ENCODE measurements around the gene CYP4F11.
"Not testable (repeated sequence)": the region's sequence is repeated elsewhere in the genome, so short reads cannot be mapped to it uniquely, and the experiment has no call there.

CYP4F11 gene

DNA sequence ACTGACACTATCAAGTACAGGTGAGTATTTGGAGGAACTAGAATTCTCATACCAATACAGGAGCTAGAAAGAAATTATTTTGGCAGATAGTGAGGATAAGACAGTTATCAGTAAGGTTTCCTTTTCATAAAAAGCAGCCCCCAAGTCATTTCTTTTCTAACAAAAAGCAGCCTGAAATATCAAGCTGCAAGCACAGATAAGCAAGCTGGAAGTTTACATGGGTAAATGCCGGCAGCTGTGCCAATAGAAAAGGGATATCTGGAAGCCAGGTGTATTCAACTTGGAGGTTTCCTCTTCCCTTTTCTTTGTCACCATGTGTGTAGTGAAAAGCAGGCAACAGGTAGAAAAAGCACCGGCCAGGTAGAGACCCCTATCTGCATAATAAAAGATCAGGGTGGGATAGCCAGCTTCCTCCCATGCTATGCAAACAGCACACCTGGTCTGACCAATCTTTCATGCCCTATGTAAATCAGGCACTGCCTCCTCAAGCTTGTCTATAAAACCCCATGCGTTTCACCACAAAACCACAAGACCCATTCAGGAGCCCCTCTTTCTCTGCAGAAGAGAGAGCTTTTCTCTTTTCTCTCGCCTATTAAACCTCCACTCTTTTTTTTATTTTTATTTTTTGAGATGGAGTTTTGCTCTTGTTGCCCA is 59.4 kb downstream of the CYP4F11 start:
- DNase-seq (ENCODE audit: low read depth in 2 of 2), result no peak

DNA sequence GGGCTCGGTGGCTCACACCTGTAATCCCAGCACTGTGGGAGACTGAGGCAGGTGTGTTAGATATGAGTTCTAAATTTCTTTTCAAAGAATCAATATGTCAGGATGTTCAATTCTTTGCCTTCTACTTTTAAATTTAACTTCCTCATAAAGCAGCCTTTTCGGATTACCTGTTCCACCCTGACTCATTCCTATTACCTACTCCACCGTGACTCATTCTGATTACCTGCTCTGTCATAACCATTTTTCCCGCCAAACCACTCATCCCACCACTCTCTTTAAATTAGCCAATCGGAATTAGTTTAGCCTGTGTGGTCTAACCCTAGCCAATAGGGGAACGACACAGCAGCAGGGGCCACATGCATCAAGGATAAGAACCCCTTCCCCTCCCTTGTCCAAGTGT is 60.6 kb downstream of the CYP4F11 start:
- DNase-seq (ENCODE audit: low read depth in 2 of 2), result not testable (repeated sequence)

DNA sequence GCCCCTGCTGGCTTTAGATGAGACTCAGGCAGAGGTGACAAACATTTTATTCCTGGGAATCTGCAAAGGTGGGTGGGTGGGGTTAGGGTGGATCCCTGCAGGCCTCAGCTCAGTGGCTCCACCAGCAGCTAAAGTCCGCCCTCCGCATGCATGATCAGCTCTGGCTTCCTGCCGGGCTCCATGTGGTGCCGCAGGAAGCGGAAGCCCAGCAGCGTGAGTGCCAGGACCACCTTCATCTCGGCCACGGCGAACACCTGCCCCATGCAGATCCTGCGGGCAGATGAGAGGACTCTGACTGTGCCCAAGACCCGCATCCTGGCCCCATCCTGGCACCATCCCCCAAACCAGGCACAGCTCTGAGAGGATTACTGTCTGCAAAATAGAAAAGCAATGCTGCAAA is 62.8 kb downstream of the CYP4F11 start:
- DNase-seq (ENCODE audit: low read depth in 2 of 2), result peak in 1 of 2 donors; percentile 8

DNA sequence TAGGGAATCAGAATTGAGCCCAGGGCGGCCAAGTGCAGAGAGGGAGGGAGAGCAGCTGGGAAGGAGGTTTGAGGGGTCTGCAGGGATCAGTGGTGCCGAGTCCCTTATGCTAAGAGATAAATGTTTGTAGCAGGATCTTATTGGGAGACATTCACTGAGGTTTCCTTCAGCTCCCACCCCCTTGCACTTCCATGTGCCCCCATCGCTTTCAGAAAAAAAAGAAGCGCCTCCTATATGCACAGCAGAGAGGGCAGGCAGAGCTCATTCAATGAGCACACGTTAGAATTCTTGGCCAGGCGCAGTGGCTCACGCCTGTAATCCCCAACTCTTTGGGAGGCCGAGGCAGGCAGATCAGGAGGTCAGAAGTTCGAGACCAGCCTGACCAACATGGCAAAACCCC is 64.5 kb downstream of the CYP4F11 start:
- no peak for DNase-seq (ENCODE audit: low read depth in 2 of 2)

DNA sequence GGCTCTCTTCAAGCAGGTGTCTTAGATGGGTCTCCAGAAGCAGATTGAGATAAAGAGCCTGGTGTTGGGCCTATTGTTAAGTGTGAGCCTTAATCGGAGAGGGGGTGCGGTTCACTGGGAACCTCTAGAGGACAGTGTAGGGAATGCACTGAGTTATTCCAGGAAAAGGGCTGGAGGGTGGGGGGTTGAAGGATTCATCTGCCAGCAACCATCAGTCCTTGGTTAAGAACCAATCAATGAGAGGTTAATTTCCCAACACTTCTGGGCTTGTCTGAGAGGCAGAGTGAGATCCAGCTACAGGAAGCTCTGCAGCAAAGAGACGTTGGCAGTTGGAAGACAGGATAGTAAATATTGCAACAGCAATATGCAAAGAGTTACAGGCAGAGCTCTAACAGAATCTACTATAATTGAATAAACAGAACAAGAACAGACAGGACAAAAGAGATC is 65.2 kb downstream of the CYP4F11 start:
- DNase-seq (ENCODE audit: low read depth in 2 of 2), result no peak

DNA sequence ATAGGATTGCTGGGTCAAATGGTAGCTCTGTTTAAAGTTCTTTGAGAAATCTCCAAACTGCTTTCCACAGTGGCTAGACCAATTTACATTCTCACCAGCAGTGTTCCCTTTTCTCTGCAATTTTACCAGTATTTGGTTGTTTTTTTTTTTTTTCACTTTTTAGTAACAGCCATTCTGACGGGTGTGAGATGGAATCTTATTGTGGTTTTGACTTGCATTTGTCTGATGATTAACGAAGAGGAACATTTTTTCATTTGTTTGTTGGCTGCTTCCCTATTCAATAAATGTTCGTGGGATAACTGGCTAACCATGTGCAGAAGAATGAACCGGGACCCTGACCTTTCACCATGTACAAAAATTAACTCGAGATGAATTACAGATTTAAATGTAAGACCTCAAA is 67.7 kb downstream of the CYP4F11 start:
- no peak for DNase-seq (ENCODE audit: low read depth in 2 of 2)

DNA sequence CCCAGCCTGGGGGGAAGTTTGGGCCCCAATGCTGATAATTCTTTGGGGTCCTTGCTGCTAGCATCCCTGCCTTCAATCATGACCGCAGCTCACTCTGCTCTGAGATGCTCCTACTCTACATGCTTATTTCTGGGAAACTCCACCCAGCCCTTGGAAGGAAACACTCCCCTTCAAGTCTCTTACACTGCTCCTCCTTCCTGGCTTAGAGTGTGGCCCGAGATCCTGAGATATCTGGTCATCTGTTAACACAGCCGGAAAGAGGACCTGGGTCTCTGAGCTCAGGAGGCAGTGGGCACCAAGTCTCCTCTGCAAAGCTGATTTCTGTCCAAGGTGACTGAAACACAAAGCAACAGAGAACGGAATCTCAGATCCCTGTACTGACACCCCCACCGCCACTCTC is 69.5 kb downstream of the CYP4F11 start:
- DNase-seq (ENCODE audit: low read depth in 2 of 2), result no peak

DNA sequence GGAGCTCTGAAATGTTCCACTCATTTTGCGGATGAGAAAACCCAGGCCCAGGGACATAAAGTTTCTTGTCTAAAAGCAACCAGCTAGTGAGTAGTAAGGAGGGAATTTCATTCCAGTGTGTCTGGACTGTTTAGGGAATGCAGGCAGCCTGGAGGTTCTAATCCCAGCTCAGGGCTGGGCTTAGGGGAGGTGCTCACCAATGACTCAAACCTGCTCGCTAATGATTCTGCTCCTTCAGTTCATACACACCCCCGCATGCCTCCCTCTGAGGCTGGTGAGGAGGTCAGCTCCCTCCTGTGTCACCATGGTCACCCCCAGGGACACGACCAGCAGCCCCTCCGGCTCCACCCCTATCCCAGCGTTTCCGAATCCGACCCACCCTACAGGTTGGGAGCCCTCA is 71.1 kb downstream of the CYP4F11 start:
- DNase-seq (ENCODE audit: low read depth in 2 of 2), result no peak

DNA sequence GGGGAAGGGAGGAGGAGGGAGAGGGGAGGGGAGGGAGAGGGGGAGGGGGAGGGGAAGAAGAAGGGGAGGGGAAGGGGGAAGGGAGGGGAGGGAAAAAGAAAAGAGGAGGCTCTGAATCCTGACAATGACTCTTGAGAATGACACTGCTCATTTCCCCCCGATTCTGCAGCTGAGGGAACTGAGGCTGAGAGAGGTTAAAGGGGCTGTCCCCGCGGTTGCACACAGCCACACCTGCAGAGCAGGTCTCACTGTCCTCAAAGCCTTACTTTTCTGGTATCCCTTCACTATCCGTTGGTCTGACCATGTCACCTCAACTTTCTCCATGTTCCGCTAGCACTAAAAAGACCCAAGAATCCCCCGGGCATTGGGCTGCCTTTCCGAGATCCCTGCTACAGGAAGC is 71.9 kb downstream of the CYP4F11 start:
- no peak for DNase-seq (ENCODE audit: low read depth in 2 of 2)
